A673 (cell line): ENCODE results near the gene OR2F2. TPM values are rescaled to one million over a fixed set of nuclear protein-coding genes. Genes with fewer than 3 reads are reported as not detected.

ENCODE experiments used
- BruUV-seq: library from RNA; stranded (reverse); fragments of 400-500 nt; replicated peaks from 2 replicates; lab custom pipeline; 2021; lab: Mats Ljungman, UMichigan
- CTCF ChIA-PET: fragments of 300-600 bp; sonication (Branson Sonifier 250); formaldehyde crosslinking; loops from one replicate; lab custom pipeline; 2022; ENCODE audit warnings: antibody characterized with exemption; lab: Charles Lee
- POLR2A ChIA-PET: fragments of 300-600 bp; sonication (Branson Sonifier 250); formaldehyde crosslinking; loops from one replicate; lab custom pipeline; 2022; ENCODE audit warnings: antibody characterized with exemption; ENCODE audit not compliant: low non-redundant PET; lab: Charles Lee
- DNase-seq: peaks from one replicate; pipeline ENCODE4 v3.0.0-alpha.2; 2015; ENCODE audit warnings: low spot score
- H3K27ac ChIP-seq: fragments of 200-600 bp; sonication (generic); 2 replicates; pipeline ENCODE4 v1.5.1; 2016; ENCODE audit warnings: mixed run types, low read depth, mild to moderate bottlenecking, mixed read lengths, antibody characterized with exemption, low read length; ENCODE audit not compliant: poor library complexity, severe bottlenecking
- H3K27me3 ChIP-seq: fragments of 200-600 bp; sonication (generic); replicated peaks from 2 replicates; pipeline ENCODE4 v1.6.1; 2017; ENCODE audit warnings: mixed run types, low read depth, mild to moderate bottlenecking, mixed read lengths, antibody characterized with exemption, low read length; ENCODE audit not compliant: insufficient read depth, poor library complexity
- H3K36me3 ChIP-seq: fragments of 200-600 bp; sonication (generic); 2 replicates; pipeline ENCODE4 v1.6.1; 2016; ENCODE audit warnings: mixed run types, mild to moderate bottlenecking, mixed read lengths, antibody characterized with exemption, low read length; ENCODE audit not compliant: insufficient read depth, poor library complexity, severe bottlenecking
- H3K4me1 ChIP-seq: fragments of 200-600 bp; sonication (generic); 2 replicates; pipeline ENCODE4 v1.6.1; 2017; ENCODE audit warnings: mixed run types, mild to moderate bottlenecking, mixed read lengths, antibody characterized with exemption, low read length; ENCODE audit not compliant: insufficient read depth, poor library complexity, severe bottlenecking
- H3K4me3 ChIP-seq: fragments of 200-600 bp; sonication (generic); 2 replicates; pipeline ENCODE4 v1.5.1; 2016; ENCODE audit warnings: low read depth, mixed run types, mild to moderate bottlenecking, mixed read lengths, low read length; ENCODE audit not compliant: poor library complexity, severe bottlenecking
- H3K9me3 ChIP-seq: fragments of 200-600 bp; sonication (generic); 2 replicates; pipeline ENCODE4 v1.6.1; 2016; ENCODE audit warnings: mixed run types, low read depth, mild to moderate bottlenecking, mixed read lengths, antibody characterized with exemption, low read length; ENCODE audit not compliant: poor library complexity, severe bottlenecking
- CTCF ChIP-seq: fragments of 300-800, 200-600 bp; sonication (generic); conservative IDR thresholded peaks from 2 replicates; pipeline ENCODE4 v1.5.1; 2017; ENCODE audit warnings: low read depth, mild to moderate bottlenecking, antibody characterized with exemption, low read length, moderate library complexity, mixed read lengths
- EZH2 ChIP-seq: fragments of 200-600 bp; sonication (generic); IDR thresholded peaks from 2 replicates; pipeline ENCODE4 v1.6.1; 2017; ENCODE audit warnings: borderline replicate concordance, low read depth, mild to moderate bottlenecking, mixed read lengths, antibody characterized with exemption, low read length; ENCODE audit not compliant: poor library complexity, severe bottlenecking
- intact Hi-C: fragments of 100-400 bp; cut with micrococcal nuclease; formaldehyde crosslinking; loops from one replicate; pipeline ENCODE4 v1.10.0; 2022; ENCODE audit not compliant: unreplicated experiment
- total RNA-seq: library from RNA; stranded (reverse); gene quantifications from 2 replicates; pipeline ENCODE4 v1.2.3, GENCODE V29; 2021

The OR2F2 gene
- total RNA-seq, 1 experiment from 2014 or later, result not detected

GRCh38 chr7:143960813-143961610, 26.0 kb downstream of the OR2F2 start:
- ChIA-PET POLR2A (no interaction called here), CTCF (no interaction called here)
- no TSS peak for BruUV-seq
- no peak for DNase-seq
- no peak overlapping the region for H3K27ac ChIP-seq
- no peaks in the 10 kb centered on the region for H3K9me3 ChIP-seq
- H3K36me3 ChIP-seq, result no peaks in the 10 kb centered on the region
- no peak overlapping the region for H3K4me3 ChIP-seq
- peaks cover 7% of the 10 kb centered on the region for H3K27me3 ChIP-seq
- TF ChIP-seq CTCF, result no peak
- no peak for TF ChIP-seq EZH2
- intact Hi-C loops, result no loop called here
- no peaks in the 10 kb centered on the region for H3K4me1 ChIP-seq

GRCh38 chr7:143965280-143965679, 30.2 kb downstream of the OR2F2 start:
- TF ChIP-seq EZH2 (no peak), CTCF (no peak)
- Histone ChIP-seq H3K9me3 (no peaks in the 10 kb centered on the region), H3K4me1 (no peaks in the 10 kb centered on the region), H3K27ac (no peak overlapping the region), H3K27me3 (no peaks in the 10 kb centered on the region), H3K4me3 (no peak overlapping the region), H3K36me3 (no peaks in the 10 kb centered on the region)
- intact Hi-C loops, result no loop called here
- POLR2A ChIA-PET, result no interaction called here
- no peak for DNase-seq
- no TSS peak for BruUV-seq
- CTCF ChIA-PET, result no interaction called here

- ChIA-PET POLR2A (no interaction called here), CTCF (no interaction called here)
- TF ChIP-seq CTCF (no peak), EZH2 (no peak)
- DNase-seq, result no peak
- H3K4me3 ChIP-seq, result no peak overlapping the region
- no peaks in the 10 kb centered on the region for H3K27me3 ChIP-seq
- BruUV-seq, result no TSS peak
- intact Hi-C loops, result no loop called here
- H3K4me1 ChIP-seq, result no peaks in the 10 kb centered on the region
- no peaks in the 10 kb centered on the region for H3K9me3 ChIP-seq
- no peak overlapping the region for H3K27ac ChIP-seq
- H3K36me3 ChIP-seq, result no peaks in the 10 kb centered on the region
Observed at GRCh38 chr7:143967398-143967797, 32.4 kb downstream of the OR2F2 start.
